ENCODE results near the gene FHIT.

DNA sequence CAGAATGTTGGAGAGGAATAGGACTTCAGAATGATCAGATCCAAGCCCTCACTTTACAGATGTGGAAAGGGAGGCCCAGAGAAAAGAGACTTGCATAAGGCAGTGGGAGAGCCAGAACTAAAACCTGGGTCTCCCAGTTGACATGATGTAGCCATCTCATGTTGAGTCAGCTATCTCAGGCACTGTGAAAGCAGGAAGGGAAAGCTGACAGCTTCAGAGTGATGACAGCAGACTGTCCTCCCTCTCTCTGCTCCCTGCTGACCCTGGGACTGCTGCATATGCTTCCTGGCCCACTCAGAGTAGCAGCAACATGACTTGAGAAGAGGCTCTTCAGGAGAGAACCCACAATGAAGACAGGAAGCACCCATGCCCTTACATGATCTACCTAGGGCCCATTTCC is 14.7 kb downstream of the FHIT start:
- no peak for TF ChIP-seq POLR2A (IDR thresholded peaks at IDR 0.05; ENCODE audit: low read length)
- TF ChIP-seq GATA1 (IDR thresholded peaks at IDR 0.05; ENCODE audit: low read depth, low read length), result no peak

Data from erythroblast (primary cell).